GM12878 (cell line): ENCODE data around the gene KERA. TPM values are rescaled to one million over a fixed set of nuclear protein-coding genes. Genes with fewer than 3 reads are reported as not detected.

Experiments used
- ATAC-seq: fragments of 200-7000 bp; cut with Tn5 transposase; 3 replicates; pipeline ENCODE4 v1.9.1; 2020; ENCODE audit warnings: mild to moderate bottlenecking, moderate library complexity
- BruUV-seq: library from RNA; stranded (reverse); fragments of 400-500 nt; replicated peaks from 2 replicates; lab custom pipeline; 2021; lab: Mats Ljungman, UMichigan
- CTCF ChIA-PET: fragments of 300-600 bp; sonication (Branson Sonifier 250); formaldehyde crosslinking; extraction: SDS; loops from one replicate; lab custom pipeline; 2021; ENCODE audit warnings: inconsistent platforms; lab: Yijun Ruan, JAX
- POLR2A ChIA-PET: fragments of 350-600 bp; formaldehyde crosslinking; extraction: SDS; loops from one replicate; lab custom pipeline; 2021; ENCODE audit warnings: inconsistent platforms; lab: Charles Lee
- RAD21 ChIA-PET: fragments of 300-600 bp; sonication (Branson Sonifier 250); formaldehyde crosslinking; loops from one replicate; lab custom pipeline; 2023; ENCODE audit warnings: antibody characterized with exemption; ENCODE audit not compliant: unreplicated experiment; lab: Charles Lee
- SMC1A ChIA-PET: fragments of 300-600 bp; sonication (Branson Sonifier 250); formaldehyde crosslinking; loops from one replicate; lab custom pipeline; 2023; ENCODE audit not compliant: unreplicated experiment, uncharacterized antibody; lab: Charles Lee
- DNase-seq: peaks from one replicate; pipeline ENCODE4 v3.0.0-alpha.2; 2011; ENCODE audit warnings: low read depth, low spot score
- FAIRE-seq: peaks from 3 replicates; lab custom pipeline; 2011; peaks lifted over from hg19 to GRCh38; lab: Jason Lieb, UNC
- H2AFZ ChIP-seq: 2 replicates; pipeline ENCODE4 v1.6.0; 2011; ENCODE audit warnings: low read depth, low read length, control low read depth; ENCODE audit not compliant: control insufficient read depth
- H3K27ac ChIP-seq: 2 replicates; pipeline ENCODE4 v1.5.1; 2011; ENCODE audit warnings: control low read depth; ENCODE audit not compliant: control insufficient read depth, insufficient read depth
- H3K27me3 ChIP-seq, 2 experiments: replicated peaks in 1 of 2; 2 replicates each; pipeline versions ENCODE4 v1.6.0 to v1.6.1; 2011; ENCODE audit warnings: low read length in 1 of 2; ENCODE audit not compliant: control insufficient read depth in 2 of 2, insufficient read depth in 2 of 2
- H3K36me3 ChIP-seq, 2 experiments: 2 replicates each; pipeline ENCODE4 v1.5.1; 2011; ENCODE audit warnings: low read length in 1 of 2; ENCODE audit not compliant: control insufficient read depth in 2 of 2, insufficient read depth in 2 of 2
- H3K4me1 ChIP-seq: 2 replicates; pipeline ENCODE4 v1.6.1; 2011; ENCODE audit warnings: mild to moderate bottlenecking, low read length, moderate library complexity, mixed read lengths; ENCODE audit not compliant: control insufficient read depth, insufficient read depth
- H3K4me2 ChIP-seq: 2 replicates; pipeline ENCODE4 v1.6.0; 2011; ENCODE audit warnings: control low read depth; ENCODE audit not compliant: control insufficient read depth, insufficient read depth
- H3K4me3 ChIP-seq: fragments of 200-600 bp; sonication (generic); 2 replicates; pipeline ENCODE4 v1.5.1; 2016
- H3K79me2 ChIP-seq: 2 replicates; pipeline ENCODE4 v1.6.0; 2011; ENCODE audit warnings: low read length; ENCODE audit not compliant: control insufficient read depth, insufficient read depth
- H3K9ac ChIP-seq: 2 replicates; pipeline ENCODE4 v1.8.0; 2011; ENCODE audit warnings: low read length, control low read depth, mixed read lengths; ENCODE audit not compliant: control insufficient read depth, insufficient read depth
- H3K9me3 ChIP-seq: replicated peaks from 3 replicates; pipeline ENCODE4 v1.5.1; 2011; ENCODE audit warnings: mild to moderate bottlenecking, low read length; ENCODE audit not compliant: control insufficient read depth, insufficient read depth
- H4K20me1 ChIP-seq: 2 replicates; pipeline ENCODE4 v1.6.0; 2011; ENCODE audit not compliant: control insufficient read depth, insufficient read depth
- CHD4 ChIP-seq: fragments of 200-600 bp; sonication (generic); IDR thresholded peaks from 2 replicates; pipeline ENCODE4 v1.6.1; 2016; ENCODE audit warnings: mild to moderate bottlenecking
- CREB1 ChIP-seq: IDR thresholded peaks from 2 replicates; pipeline ENCODE4 v1.6.1; 2012; ENCODE audit warnings: low read depth, mild to moderate bottlenecking, inconsistent platforms
- ESRRA ChIP-seq: IDR thresholded peaks from 2 replicates; pipeline ENCODE4 v1.6.1; 2012; ENCODE audit warnings: mild to moderate bottlenecking, low read length, improper control_type of control experiment
- NFYA ChIP-seq: IDR thresholded peaks from 2 replicates; pipeline ENCODE4 v1.6.1; 2011; ENCODE audit warnings: low read depth, mild to moderate bottlenecking, low read length, improper control_type of control experiment, borderline replicate concordance
- RAD21 ChIP-seq: IDR thresholded peaks from 2 replicates; pipeline ENCODE4 v1.6.1; 2011; ENCODE audit warnings: mild to moderate bottlenecking, low read depth, low read length, moderate library complexity; ENCODE audit not compliant: insufficient read depth
- RUNX3 ChIP-seq: IDR thresholded peaks from 2 replicates; pipeline ENCODE4 v1.6.1; 2012; ENCODE audit warnings: low read length, inconsistent platforms
- SUPT20H ChIP-seq: IDR thresholded peaks from 2 replicates; pipeline ENCODE4 v1.6.1; 2011; ENCODE audit warnings: low read depth, mild to moderate bottlenecking, low read length, moderate library complexity, borderline replicate concordance; ENCODE audit not compliant: control insufficient read depth
- WRNIP1 ChIP-seq: IDR thresholded peaks from 2 replicates; pipeline ENCODE4 v1.6.1; 2011; ENCODE audit warnings: low read depth, low read length, improper control_type of control experiment, borderline replicate concordance
- YY1 ChIP-seq: IDR thresholded peaks from 2 replicates; pipeline ENCODE4 v1.6.1; 2011; ENCODE audit warnings: low read depth, mild to moderate bottlenecking, low read length
- ZNF622 ChIP-seq: fragments of 450-650 bp; IDR thresholded peaks from 2 replicates; pipeline ENCODE4 v1.6.1; 2017; ENCODE audit warnings: mild to moderate bottlenecking, inconsistent platforms
- WGBS: methylation state at CpG from one replicate; pipeline ENCODE4 v1.1.6; 2016; ENCODE audit warnings: low lambda C conversion rate; ENCODE audit not compliant: insufficient replicate concordance, insufficient coverage; ENCODE audit errors: missing lambda C conversion rate; 5-methylcytosine and 5-hydroxymethylcytosine counted together
- in situ Hi-C: fragments of 300-500 bp; cut with MboI; formaldehyde crosslinking; loops from 9 replicates; pipeline ENCODE4 v1.14.3; 2018; ENCODE audit warnings: mixed read lengths
- intact Hi-C: fragments of 100-400 bp; cut with micrococcal nuclease; formaldehyde crosslinking; loops from one replicate; pipeline ENCODE4 v1.14.2; 2022; ENCODE audit not compliant: unreplicated experiment
- polyA plus RNA-seq, 11 experiments: library from polyadenylated mRNA; depleted of rRNA in 4 of 11; unstranded in 6 of 11; stranded (reverse) in 5 of 11; fragments of >200 nt; fragmentation: Nextera tagmentation in 4 of 11; fragmentation: Illumina TruSeq in 1 of 11; extraction: Ambion mirVana in 4 of 11; extraction: Trizol in 1 of 11; gene quantifications; 1 replicate in 1 of 11; 2 replicates in 10 of 11; pipeline versions ENCODE4 v1.2.1 to v1.2.3, GENCODE V29; 2011 to 2016; ENCODE audit warnings: inconsistent platforms in 2 of 11, missing spikeins in 2 of 11, low read depth in 1 of 11
- total RNA-seq, 4 experiments: library from RNA; depleted of rRNA in 3 of 4; stranded (reverse); fragments of >200 nt in 3 of 4; fragmentation: Illumina TruSeq in 1 of 4; extraction: Trizol in 1 of 4; gene quantifications; 2 replicates each; pipeline versions ENCODE4 v1.2.1 to v1.2.3, GENCODE V29; 2013 to 2021
- TF ChIP-seq, protein P1 (sequence below): IDR thresholded peaks from 2 replicates; pipeline ENCODE4 v1.6.1; 2011; ENCODE audit warnings: borderline replicate concordance, low read depth, mild to moderate bottlenecking, moderate library complexity, low read length; ENCODE audit not compliant: insufficient read depth, poor library complexity, severe bottlenecking

The KERA gene
- total and polyA plus RNA-seq, 10 of the 15 experiments (the other 5 are each of a cell fraction or from before 2014, with no cell fraction given), result not detected

DNA sequence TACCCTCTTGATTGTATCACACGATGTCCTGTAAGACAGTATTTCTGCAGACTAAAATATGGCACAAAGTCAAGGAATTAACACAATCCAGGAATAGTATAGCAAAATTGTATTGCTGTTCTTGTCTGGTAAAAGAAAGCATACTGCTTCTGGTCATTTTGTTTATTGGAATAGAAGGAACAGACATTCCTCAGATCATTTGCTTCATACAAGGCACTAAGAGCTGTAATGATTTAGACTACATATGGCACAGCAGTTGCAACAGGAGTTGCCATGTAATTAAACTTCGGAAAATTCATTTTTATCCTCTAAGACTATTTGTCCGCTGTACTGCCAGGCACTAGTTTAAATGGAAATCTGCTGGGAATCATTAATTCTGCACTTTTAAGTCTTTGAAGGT is 7.6 kb upstream of the KERA start (continued):
- no peak for TF ChIP-seq RAD21
- TF ChIP-seq, all 136 proteins: peak for 0

DNA sequence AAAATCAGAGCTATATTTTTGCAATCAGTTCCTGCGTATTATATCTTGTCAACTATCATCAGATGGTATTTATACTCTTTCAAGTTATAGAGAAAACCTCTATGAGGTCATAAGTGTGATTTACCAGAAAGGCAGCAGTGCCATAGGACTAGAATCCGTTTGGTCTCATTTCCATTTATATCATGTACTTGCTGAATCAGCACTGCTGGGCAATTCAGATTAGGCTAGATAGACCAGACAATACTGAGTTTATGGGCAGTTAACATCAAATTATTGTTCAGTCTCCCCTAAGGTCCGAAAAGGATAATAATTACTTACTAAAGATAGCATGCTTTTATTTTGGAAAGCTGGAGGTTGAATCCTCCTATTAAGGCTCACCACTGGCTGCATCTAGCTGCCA is 6.8 kb upstream of the KERA start:
- Histone ChIP-seq H3K27me3 (no peaks in the 10 kb centered on the region; a peak in 1 of 4 replicates), H3K9me3 (no peaks in the 10 kb centered on the region), H4K20me1 (no peaks in the 10 kb centered on the region), H3K79me2 (no peaks in the 10 kb centered on the region), H3K27ac (no peak overlapping the region), H3K4me2 (no peak overlapping the region), H2AFZ (no peak overlapping the region), H3K4me3 (no peak overlapping the region), H3K36me3 (no peaks in the 10 kb centered on the region), H3K9ac (no peak overlapping the region), H3K4me1 (no peaks in the 10 kb centered on the region)
- BruUV-seq, result no TSS peak
- 0% methylated on average over 3 of the region's 3 CpGs for WGBS
- TF ChIP-seq WRNIP1, result no peak
- TF ChIP-seq NFYA, result no peak
- TF ChIP-seq, protein P1, sequence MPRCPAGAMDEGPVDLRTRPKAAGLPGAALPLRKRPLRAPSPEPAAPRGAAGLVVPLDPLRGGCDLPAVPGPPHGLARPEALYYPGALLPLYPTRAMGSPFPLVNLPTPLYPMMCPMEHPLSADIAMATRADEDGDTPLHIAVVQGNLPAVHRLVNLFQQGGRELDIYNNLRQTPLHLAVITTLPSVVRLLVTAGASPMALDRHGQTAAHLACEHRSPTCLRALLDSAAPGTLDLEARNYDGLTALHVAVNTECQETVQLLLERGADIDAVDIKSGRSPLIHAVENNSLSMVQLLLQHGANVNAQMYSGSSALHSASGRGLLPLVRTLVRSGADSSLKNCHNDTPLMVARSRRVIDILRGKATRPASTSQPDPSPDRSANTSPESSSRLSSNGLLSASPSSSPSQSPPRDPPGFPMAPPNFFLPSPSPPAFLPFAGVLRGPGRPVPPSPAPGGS, result no peak
- TF ChIP-seq YY1, result no peak
- no peak for TF ChIP-seq CREB1
- TF ChIP-seq RUNX3, result no peak
- TF ChIP-seq ZNF622, result no peak
- TF ChIP-seq SUPT20H, result no peak
- no peak for TF ChIP-seq ESRRA
- TF ChIP-seq CHD4, result no peak
- intact Hi-C loops, result no loop called here
- ATAC-seq (no peak), FAIRE-seq (no peak), DNase-seq (no peak)
- ChIA-PET POLR2A (no interaction called here), CTCF (interaction anchor here (0.9 to 1.4 kb wide), 4 partner anchors 28 to 86 kb away, joined by 3 to 5 read pairs (median 3); no protein-coding TSS in a partner anchor), SMC1A (interaction anchor here (0.6 kb wide), 1 partner anchor 9 kb away, joined by 3 read pairs; no protein-coding TSS in a partner anchor), RAD21 (no interaction called here)
- in situ Hi-C loops, result no loop called here
